H1 (cell line): ENCODE measurements around the gene PLEKHA4. TPM values are rescaled to one million over a fixed set of nuclear protein-coding genes. Genes with fewer than 3 reads are reported as not detected.

Experiments used
- CBX5 ChIP-seq: fragments of 300-800, 300-1000 bp; sonication (generic); IDR thresholded peaks from 2 replicates; pipeline ENCODE4 v1.7.1; 2016; ENCODE audit warnings: antibody characterized with exemption, low read length, low read depth
- CBX8 ChIP-seq: fragments of 300-800, 300-1000 bp; sonication (generic); IDR thresholded peaks from 2 replicates; pipeline ENCODE4 v1.7.1; 2016; ENCODE audit warnings: low read depth, low read length, borderline replicate concordance
- CHD2 ChIP-seq: IDR thresholded peaks from 2 replicates; pipeline ENCODE4 v1.6.1; 2012; ENCODE audit warnings: low read length, improper control_type of control experiment
- RAD21 ChIP-seq, 2 experiments: IDR thresholded peaks in 1 of 2; conservative IDR thresholded peaks in 1 of 2; 2 replicates each; pipeline ENCODE4 v1.6.1; 2011; ENCODE audit warnings: low read depth in 2 of 2, low read length in 2 of 2, improper control_type of control experiment in 1 of 2, inconsistent platforms in 1 of 2, mild to moderate bottlenecking in 1 of 2, moderate library complexity in 1 of 2
- SP2 ChIP-seq: IDR thresholded peaks from 2 replicates; pipeline ENCODE4 v1.6.1; 2012; ENCODE audit warnings: mild to moderate bottlenecking, low read length, inconsistent platforms
- TAF7 ChIP-seq: optimal IDR thresholded peaks from 2 replicates; pipeline ENCODE3; 2011; ENCODE audit warnings: low read depth, mild to moderate bottlenecking, inconsistent platforms, low read length, moderate library complexity, borderline replicate concordance
- YY1 ChIP-seq: IDR thresholded peaks from 2 replicates; pipeline ENCODE4 v1.6.1; 2011; ENCODE audit warnings: low read depth, mild to moderate bottlenecking, low read length
- polyA plus RNA-seq, 7 experiments: library from polyadenylated mRNA; depleted of rRNA in 3 of 7; stranded (reverse) in 5 of 7; unstranded in 2 of 7; fragments of >200 nt in 5 of 7; fragments of 200-250 nt in 2 of 7; gene quantifications; 1 replicate in 5 of 7; 2 replicates in 1 of 7; 4 replicates in 1 of 7; pipeline versions ENCODE4 v1.2.1 to v1.2.3, GENCODE V29; 2011 to 2013; ENCODE audit warnings: missing spikeins in 2 of 7, mixed read lengths in 2 of 7
- total RNA-seq: library from RNA; stranded (reverse); fragmentation: NEBNext Ultra II Directional; extraction: Animal tissue kit (Norgen Biotek cat#: 25700); gene quantifications from 2 replicates; pipeline ENCODE4 v1.2.1, GENCODE V29; 2021
- TF ChIP-seq, protein P1 (sequence below): fragments of 300-600 bp; sonication (generic); IDR thresholded peaks from 2 replicates; pipeline ENCODE4 v1.7.1; 2012; ENCODE audit warnings: low read length, moderate library complexity, mild to moderate bottlenecking, inconsistent platforms; ENCODE audit not compliant: insufficient replicate concordance
- TF ChIP-seq, protein P2 (sequence below), 3 experiments: IDR thresholded peaks; 1 replicate in 2 of 3; 2 replicates in 1 of 3; pipeline versions ENCODE4 v1.5.1 to v1.6.1; 2011; ENCODE audit warnings: low read length in 3 of 3, mild to moderate bottlenecking in 3 of 3, inconsistent platforms in 2 of 3, low read depth in 1 of 3, moderate library complexity in 1 of 3; ENCODE audit not compliant: insufficient read depth in 1 of 3; ENCODE audit errors: control extremely low read depth in 1 of 3

Gene PLEKHA4
- total and polyA plus RNA-seq, 2 of the 8 experiments (the other 6 are each of a cell fraction or from before 2014, with no cell fraction given), result 8.2 to 18.0 TPM

DNA sequence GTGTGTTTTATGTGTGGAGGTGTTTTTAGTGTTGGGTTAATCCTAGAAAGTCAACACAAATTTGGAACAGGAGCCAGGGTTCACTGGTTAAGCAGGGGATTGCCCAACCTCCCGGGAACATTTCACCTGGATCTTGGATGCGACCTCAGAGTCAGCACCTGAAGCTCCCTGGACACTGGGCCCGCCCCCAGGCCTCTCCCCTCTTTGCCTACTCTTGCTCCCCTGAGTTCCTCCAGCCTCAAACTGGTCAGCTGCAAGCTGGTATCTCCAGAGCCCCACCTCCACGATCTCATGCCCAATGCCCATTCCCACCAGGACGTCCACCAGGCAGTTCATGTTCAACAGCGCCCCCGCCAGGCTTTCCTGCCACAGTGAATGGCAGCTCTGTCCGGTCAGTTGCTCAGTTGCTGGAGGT lies 41.8 kb downstream of the PLEKHA4 start (continued):
- TF ChIP-seq, protein P1, sequence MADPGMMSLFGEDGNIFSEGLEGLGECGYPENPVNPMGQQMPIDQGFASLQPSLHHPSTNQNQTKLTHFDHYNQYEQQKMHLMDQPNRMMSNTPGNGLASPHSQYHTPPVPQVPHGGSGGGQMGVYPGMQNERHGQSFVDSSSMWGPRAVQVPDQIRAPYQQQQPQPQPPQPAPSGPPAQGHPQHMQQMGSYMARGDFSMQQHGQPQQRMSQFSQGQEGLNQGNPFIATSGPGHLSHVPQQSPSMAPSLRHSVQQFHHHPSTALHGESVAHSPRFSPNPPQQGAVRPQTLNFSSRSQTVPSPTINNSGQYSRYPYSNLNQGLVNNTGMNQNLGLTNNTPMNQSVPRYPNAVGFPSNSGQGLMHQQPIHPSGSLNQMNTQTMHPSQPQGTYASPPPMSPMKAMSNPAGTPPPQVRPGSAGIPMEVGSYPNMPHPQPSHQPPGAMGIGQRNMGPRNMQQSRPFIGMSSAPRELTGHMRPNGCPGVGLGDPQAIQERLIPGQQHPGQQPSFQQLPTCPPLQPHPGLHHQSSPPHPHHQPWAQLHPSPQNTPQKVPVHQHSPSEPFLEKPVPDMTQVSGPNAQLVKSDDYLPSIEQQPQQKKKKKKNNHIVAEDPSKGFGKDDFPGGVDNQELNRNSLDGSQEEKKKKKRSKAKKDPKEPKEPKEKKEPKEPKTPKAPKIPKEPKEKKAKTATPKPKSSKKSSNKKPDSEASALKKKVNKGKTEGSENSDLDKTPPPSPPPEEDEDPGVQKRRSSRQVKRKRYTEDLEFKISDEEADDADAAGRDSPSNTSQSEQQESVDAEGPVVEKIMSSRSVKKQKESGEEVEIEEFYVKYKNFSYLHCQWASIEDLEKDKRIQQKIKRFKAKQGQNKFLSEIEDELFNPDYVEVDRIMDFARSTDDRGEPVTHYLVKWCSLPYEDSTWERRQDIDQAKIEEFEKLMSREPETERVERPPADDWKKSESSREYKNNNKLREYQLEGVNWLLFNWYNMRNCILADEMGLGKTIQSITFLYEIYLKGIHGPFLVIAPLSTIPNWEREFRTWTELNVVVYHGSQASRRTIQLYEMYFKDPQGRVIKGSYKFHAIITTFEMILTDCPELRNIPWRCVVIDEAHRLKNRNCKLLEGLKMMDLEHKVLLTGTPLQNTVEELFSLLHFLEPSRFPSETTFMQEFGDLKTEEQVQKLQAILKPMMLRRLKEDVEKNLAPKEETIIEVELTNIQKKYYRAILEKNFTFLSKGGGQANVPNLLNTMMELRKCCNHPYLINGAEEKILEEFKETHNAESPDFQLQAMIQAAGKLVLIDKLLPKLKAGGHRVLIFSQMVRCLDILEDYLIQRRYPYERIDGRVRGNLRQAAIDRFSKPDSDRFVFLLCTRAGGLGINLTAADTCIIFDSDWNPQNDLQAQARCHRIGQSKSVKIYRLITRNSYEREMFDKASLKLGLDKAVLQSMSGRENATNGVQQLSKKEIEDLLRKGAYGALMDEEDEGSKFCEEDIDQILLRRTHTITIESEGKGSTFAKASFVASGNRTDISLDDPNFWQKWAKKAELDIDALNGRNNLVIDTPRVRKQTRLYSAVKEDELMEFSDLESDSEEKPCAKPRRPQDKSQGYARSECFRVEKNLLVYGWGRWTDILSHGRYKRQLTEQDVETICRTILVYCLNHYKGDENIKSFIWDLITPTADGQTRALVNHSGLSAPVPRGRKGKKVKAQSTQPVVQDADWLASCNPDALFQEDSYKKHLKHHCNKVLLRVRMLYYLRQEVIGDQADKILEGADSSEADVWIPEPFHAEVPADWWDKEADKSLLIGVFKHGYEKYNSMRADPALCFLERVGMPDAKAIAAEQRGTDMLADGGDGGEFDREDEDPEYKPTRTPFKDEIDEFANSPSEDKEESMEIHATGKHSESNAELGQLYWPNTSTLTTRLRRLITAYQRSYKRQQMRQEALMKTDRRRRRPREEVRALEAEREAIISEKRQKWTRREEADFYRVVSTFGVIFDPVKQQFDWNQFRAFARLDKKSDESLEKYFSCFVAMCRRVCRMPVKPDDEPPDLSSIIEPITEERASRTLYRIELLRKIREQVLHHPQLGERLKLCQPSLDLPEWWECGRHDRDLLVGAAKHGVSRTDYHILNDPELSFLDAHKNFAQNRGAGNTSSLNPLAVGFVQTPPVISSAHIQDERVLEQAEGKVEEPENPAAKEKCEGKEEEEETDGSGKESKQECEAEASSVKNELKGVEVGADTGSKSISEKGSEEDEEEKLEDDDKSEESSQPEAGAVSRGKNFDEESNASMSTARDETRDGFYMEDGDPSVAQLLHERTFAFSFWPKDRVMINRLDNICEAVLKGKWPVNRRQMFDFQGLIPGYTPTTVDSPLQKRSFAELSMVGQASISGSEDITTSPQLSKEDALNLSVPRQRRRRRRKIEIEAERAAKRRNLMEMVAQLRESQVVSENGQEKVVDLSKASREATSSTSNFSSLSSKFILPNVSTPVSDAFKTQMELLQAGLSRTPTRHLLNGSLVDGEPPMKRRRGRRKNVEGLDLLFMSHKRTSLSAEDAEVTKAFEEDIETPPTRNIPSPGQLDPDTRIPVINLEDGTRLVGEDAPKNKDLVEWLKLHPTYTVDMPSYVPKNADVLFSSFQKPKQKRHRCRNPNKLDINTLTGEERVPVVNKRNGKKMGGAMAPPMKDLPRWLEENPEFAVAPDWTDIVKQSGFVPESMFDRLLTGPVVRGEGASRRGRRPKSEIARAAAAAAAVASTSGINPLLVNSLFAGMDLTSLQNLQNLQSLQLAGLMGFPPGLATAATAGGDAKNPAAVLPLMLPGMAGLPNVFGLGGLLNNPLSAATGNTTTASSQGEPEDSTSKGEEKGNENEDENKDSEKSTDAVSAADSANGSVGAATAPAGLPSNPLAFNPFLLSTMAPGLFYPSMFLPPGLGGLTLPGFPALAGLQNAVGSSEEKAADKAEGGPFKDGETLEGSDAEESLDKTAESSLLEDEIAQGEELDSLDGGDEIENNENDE, result no peak
- TF ChIP-seq RAD21 (IDR thresholded peaks at IDR 0.05 in 1 of 2, conservative IDR thresholded peaks at IDR 0.05 in 1 of 2; ENCODE audit: low read depth in 2 of 2, low read length in 2 of 2) (peak; percentile 63 to 68), YY1 (0 out of 2 replicates have a peak, but pooled peaks have one; percentile 53), CHD2 (no peak), TAF7 (no peak), CBX5 (no peak), SP2 (no peak), CBX8 (no peak)
- TF ChIP-seq, protein P2, sequence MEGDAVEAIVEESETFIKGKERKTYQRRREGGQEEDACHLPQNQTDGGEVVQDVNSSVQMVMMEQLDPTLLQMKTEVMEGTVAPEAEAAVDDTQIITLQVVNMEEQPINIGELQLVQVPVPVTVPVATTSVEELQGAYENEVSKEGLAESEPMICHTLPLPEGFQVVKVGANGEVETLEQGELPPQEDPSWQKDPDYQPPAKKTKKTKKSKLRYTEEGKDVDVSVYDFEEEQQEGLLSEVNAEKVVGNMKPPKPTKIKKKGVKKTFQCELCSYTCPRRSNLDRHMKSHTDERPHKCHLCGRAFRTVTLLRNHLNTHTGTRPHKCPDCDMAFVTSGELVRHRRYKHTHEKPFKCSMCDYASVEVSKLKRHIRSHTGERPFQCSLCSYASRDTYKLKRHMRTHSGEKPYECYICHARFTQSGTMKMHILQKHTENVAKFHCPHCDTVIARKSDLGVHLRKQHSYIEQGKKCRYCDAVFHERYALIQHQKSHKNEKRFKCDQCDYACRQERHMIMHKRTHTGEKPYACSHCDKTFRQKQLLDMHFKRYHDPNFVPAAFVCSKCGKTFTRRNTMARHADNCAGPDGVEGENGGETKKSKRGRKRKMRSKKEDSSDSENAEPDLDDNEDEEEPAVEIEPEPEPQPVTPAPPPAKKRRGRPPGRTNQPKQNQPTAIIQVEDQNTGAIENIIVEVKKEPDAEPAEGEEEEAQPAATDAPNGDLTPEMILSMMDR (IDR thresholded peaks at IDR 0.05; ENCODE audit: control extremely low read depth in 1 of 3, insufficient read depth in 1 of 3, low read depth in 1 of 3, low read length in 3 of 3), result peak; percentile 74 to 83 (median 83)
